ENCODE measurements around the gene ADISSP. TPM values are rescaled to one million over a fixed set of nuclear protein-coding genes. Genes with fewer than 3 reads are reported as not detected.
A peak's percentile ranks its signal among the peaks of the same experiment; 100 is the strongest.

Gene ADISSP
- total RNA-seq, 1 donor = 26.8 TPM

GRCh38 chr20:3730803-3731672 lies 36.5 kb downstream of the ADISSP start:
- no peak overlapping the region for H3K4me3 ChIP-seq (ENCODE audit: low read depth, low read length)
- no peak for DNase-seq (ENCODE audit: low read depth)
- TF ChIP-seq CTCF (IDR thresholded peaks at IDR 0.05; ENCODE audit: insufficient read depth, low read depth, low read length) = no peak

GRCh38 chr20:3729811-3730540 lies 37.6 kb downstream of the ADISSP start:
- no peak overlapping the region for H3K4me3 ChIP-seq (ENCODE audit: low read depth, low read length)
- TF ChIP-seq CTCF (IDR thresholded peaks at IDR 0.05; ENCODE audit: insufficient read depth, low read depth, low read length) = no peak
- DNase-seq (ENCODE audit: low read depth) = no peak

- DNase-seq (ENCODE audit: low read depth) = no peak
- no peak for TF ChIP-seq CTCF (IDR thresholded peaks at IDR 0.05; ENCODE audit: insufficient read depth, low read depth, low read length)
- H3K4me3 ChIP-seq (ENCODE audit: low read depth, low read length) = no peak overlapping the region
These were observed 38.2 kb downstream of the ADISSP start for GRCh38 chr20:3729378-3729777.

GRCh38 chr20:3728876-3729275 lies 38.7 kb downstream of the ADISSP start:
- H3K4me3 ChIP-seq (ENCODE audit: low read depth, low read length) = no peak overlapping the region
- no peak for DNase-seq (ENCODE audit: low read depth)
- no peak for TF ChIP-seq CTCF (IDR thresholded peaks at IDR 0.05; ENCODE audit: insufficient read depth, low read depth, low read length)

- no peak for DNase-seq (ENCODE audit: low read depth)
- no peak for TF ChIP-seq CTCF (IDR thresholded peaks at IDR 0.05; ENCODE audit: insufficient read depth, low read depth, low read length)
- H3K4me3 ChIP-seq (ENCODE audit: low read depth, low read length) = no peak overlapping the region
These were observed 39.2 kb downstream of the ADISSP start for GRCh38 chr20:3728354-3728753.

GRCh38 chr20:3727401-3728021 lies 40.0 kb downstream of the ADISSP start:
- peak; percentile 10 for TF ChIP-seq CTCF (IDR thresholded peaks at IDR 0.05; ENCODE audit: insufficient read depth, low read depth, low read length)
- DNase-seq (ENCODE audit: low read depth) = peak; percentile 42
- H3K4me3 ChIP-seq (ENCODE audit: low read depth, low read length) = peak overlapping the region; percentile 35
